ENCODE measurements around the gene RPL27A. TPM values are rescaled to one million over a fixed set of nuclear protein-coding genes. Genes with fewer than 3 reads are reported as not detected.
A peak's percentile ranks its signal among the peaks of the same experiment; 100 is the strongest.

RPL27A gene
- total RNA-seq: 651 and 1,142 TPM in 2 replicates

DNA sequence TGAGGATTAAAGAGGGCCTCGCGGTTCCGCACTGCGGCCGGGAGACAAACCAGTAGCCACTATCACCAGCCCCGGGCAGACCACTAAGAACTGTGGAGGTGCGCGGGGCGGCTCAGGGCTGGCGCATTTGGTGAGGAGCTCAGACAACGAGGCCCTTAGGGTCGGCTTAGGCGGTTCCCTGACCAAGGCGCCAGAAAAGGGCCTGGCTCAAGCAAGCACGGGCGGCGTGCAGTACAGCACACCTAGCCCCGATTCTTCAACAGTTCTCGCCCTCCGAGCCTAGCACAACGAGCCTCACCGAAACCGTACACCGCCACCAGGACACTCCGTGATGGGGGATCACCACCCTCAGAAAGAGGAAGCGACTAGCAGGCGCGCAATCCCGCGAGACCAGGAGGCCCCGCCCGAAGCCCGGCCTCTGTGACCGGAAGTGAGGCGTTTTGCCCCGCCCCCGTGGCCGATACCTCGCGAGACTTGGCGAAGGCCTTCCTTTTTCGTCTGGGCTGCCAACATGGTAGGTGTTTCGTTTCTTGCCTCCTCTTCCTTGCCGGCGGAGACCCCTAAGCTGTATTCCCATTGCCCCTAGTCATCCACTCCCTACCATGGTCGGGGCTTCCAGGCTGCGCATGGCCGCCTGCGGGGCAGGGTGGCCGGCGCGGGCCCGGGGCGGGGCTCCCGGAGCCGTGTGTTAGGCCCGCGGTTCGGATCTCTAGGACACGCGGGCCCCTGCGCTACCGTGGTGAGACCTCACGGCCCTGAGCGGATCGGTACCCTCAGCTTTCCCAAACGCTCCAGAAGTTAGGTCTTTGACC is at the start of gene RPL27A, which contains the start of gene TRIM66:
Gene RPL27A, plus strand, starts transcription at position 490 of the 812 bp plus-strand sequence. Its CDS starts 22 bp downstream, at position 512.
Gene TRIM66, minus strand, starts transcription at position 363 of the 812 bp plus-strand sequence. CDS start 10,391 bp downstream, outside the sequence.

Small RNAs within 50 kb of the gene (small RNA-seq; reads per million reads assigned to genes)
- gene SNORA3A (not detected), gene SNORA3B (80.8 reads per million, percentile 98 among the genes with 10 or more reads in this experiment)

Other genes starting within 250 kb of the RPL27A start
- 0.98 and 1.3 TPM in 2 replicates for gene STK33, start 88.6 kb upstream of the RPL27A start, total RNA-seq
- gene TRIM66, start 127 bp upstream of the RPL27A start, total RNA-seq: 5.6 and 5.7 TPM in 2 replicates
- gene AKIP1, start 228.4 kb downstream of the RPL27A start, total RNA-seq: 23.7 and 30.7 TPM in 2 replicates

All from vein endothelial cell (primary cell).